ENCODE results near the gene CCL27. TPM values are rescaled to one million over a fixed set of nuclear protein-coding genes. Genes with fewer than 3 reads are reported as not detected.

CCL27 gene
- total and polyA plus RNA-seq, 10 of the 15 experiments (the other 5 are each of a cell fraction or from before 2014, with no cell fraction given), result 0.45 TPM; not detected in 9

DNA sequence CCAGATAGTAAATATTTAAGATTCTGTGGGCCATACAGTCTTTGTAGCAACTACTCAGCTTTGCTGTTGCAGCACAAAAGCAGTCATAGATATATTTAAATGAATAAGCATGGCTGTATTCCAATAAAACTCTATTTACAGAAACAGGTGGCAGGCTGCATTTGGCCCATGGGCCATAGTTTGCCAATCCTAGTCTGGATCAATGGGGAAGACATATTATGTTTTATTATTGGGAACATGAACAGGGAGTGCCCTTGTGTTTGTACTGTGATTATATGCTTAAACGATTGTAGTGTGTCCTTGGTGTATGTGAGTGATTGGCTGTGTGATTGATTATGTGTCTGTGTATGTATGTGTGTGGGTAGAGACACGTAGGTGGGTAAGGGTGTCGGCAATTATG, 12.0 kb upstream of the CCL27 start:
- in situ Hi-C loops (cut with MboI), result no loop called here
- ATAC-seq (no peak), DNase-seq (ENCODE audit: low read depth, low spot score) (no peak), FAIRE-seq (no peak)
- ChIA-PET CTCF (interaction anchor here (1.1 to 3.3 kb wide), 5 partner anchors 8 to 29 kb away, joined by 3 to 23 read pairs (median 4); a partner anchor contains a TSS), POLR2A (no interaction called here), SMC1A (ENCODE audit: uncharacterized antibody, unreplicated experiment) (no interaction called here), RAD21 (ENCODE audit: unreplicated experiment) (interaction anchor here (0.6 kb wide), 1 partner anchor 1279 kb away, joined by 3 read pairs; no protein-coding TSS in a partner anchor)
- no peak overlapping the region for H3K9ac ChIP-seq (ENCODE audit: control insufficient read depth, insufficient read depth, low read length)
- no peaks in the 10 kb centered on the region; the same call in 2 of the 3 replicates for H3K9me3 ChIP-seq (replicated peaks; ENCODE audit: control insufficient read depth, insufficient read depth, low read length)
- H3K36me3 ChIP-seq (ENCODE audit: control insufficient read depth in 2 of 2, insufficient read depth in 2 of 2, low read length in 1 of 2), result no peaks in the 10 kb centered on the region
- H3K27ac ChIP-seq (ENCODE audit: control insufficient read depth, insufficient read depth), result no peak overlapping the region
- TF ChIP-seq RFX5 (IDR thresholded peaks at IDR 0.05; ENCODE audit: low read depth, low read length) (no peak), TCF7 (IDR thresholded peaks at IDR 0.05; ENCODE audit: borderline replicate concordance) (no peak), BCL11A (IDR thresholded peaks at IDR 0.05; ENCODE audit: low read depth, low read length) (no peak), EED (IDR thresholded peaks at IDR 0.05; ENCODE audit: low read depth) (no peak), SMAD5 (IDR thresholded peaks at IDR 0.05; ENCODE audit: low read depth) (no peak), HDAC2 (IDR thresholded peaks at IDR 0.05) (no peak), CHD4 (IDR thresholded peaks at IDR 0.05) (no peak), ZNF217 (IDR thresholded peaks at IDR 0.05) (no peak), SIN3A (IDR thresholded peaks at IDR 0.05; ENCODE audit: low read depth, low read length) (no peak), POLR2AphosphoS5 (IDR thresholded peaks at IDR 0.05; ENCODE audit: low read length) (no peak), DPF2 (IDR thresholded peaks at IDR 0.05) (no peak), ZNF622 (IDR thresholded peaks at IDR 0.05) (no peak)
- TF ChIP-seq, protein P1, sequence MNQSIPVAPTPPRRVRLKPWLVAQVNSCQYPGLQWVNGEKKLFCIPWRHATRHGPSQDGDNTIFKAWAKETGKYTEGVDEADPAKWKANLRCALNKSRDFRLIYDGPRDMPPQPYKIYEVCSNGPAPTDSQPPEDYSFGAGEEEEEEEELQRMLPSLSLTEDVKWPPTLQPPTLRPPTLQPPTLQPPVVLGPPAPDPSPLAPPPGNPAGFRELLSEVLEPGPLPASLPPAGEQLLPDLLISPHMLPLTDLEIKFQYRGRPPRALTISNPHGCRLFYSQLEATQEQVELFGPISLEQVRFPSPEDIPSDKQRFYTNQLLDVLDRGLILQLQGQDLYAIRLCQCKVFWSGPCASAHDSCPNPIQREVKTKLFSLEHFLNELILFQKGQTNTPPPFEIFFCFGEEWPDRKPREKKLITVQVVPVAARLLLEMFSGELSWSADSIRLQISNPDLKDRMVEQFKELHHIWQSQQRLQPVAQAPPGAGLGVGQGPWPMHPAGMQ (IDR thresholded peaks at IDR 0.05; ENCODE audit: borderline replicate concordance), result no peak
- TF ChIP-seq, protein P2, sequence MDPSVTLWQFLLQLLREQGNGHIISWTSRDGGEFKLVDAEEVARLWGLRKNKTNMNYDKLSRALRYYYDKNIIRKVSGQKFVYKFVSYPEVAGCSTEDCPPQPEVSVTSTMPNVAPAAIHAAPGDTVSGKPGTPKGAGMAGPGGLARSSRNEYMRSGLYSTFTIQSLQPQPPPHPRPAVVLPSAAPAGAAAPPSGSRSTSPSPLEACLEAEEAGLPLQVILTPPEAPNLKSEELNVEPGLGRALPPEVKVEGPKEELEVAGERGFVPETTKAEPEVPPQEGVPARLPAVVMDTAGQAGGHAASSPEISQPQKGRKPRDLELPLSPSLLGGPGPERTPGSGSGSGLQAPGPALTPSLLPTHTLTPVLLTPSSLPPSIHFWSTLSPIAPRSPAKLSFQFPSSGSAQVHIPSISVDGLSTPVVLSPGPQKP (IDR thresholded peaks at IDR 0.05; ENCODE audit: low read depth, low read length), result no peak
- H3K27me3 ChIP-seq (replicated peaks in 1 of 2; ENCODE audit: control insufficient read depth in 2 of 2, insufficient read depth in 2 of 2, low read length in 1 of 2), result no peaks in the 10 kb centered on the region
- no peak overlapping the region for H3K4me3 ChIP-seq
- BruUV-seq (replicated peaks), result no TSS peak
- H3K4me2 ChIP-seq (ENCODE audit: control insufficient read depth, insufficient read depth), result no peak overlapping the region
- no peak overlapping the region for H2AFZ ChIP-seq (ENCODE audit: control insufficient read depth, low read depth, low read length)
- no peaks in the 10 kb centered on the region for H4K20me1 ChIP-seq (ENCODE audit: control insufficient read depth, insufficient read depth)
- H3K4me1 ChIP-seq (ENCODE audit: control insufficient read depth, insufficient read depth, low read length), result no peaks in the 10 kb centered on the region
- intact Hi-C loops (cut with micrococcal nuclease; ENCODE audit: unreplicated experiment), result no loop called here
- WGBS (ENCODE audit: insufficient coverage, insufficient replicate concordance, low lambda C conversion rate, missing lambda C conversion rate), result 52% methylated on average over 3 of the region's 3 CpGs
- no peaks in the 10 kb centered on the region for H3K79me2 ChIP-seq (ENCODE audit: control insufficient read depth, insufficient read depth, low read length)
